GM18951 (cell line): Measurements from ENCODE around the gene TXN.

Experiments used
- POLR2A ChIP-seq: IDR thresholded peaks from 4 replicates; pipeline ENCODE4 v1.6.1; 2011; ENCODE audit warnings: mild to moderate bottlenecking; ENCODE audit not compliant: insufficient read length, insufficient read depth; ENCODE audit errors: extremely low read depth
- in situ Hi-C: fragments of 300-500 bp; cut with MboI; formaldehyde crosslinking; loops from one replicate; pipeline ENCODE4 v1.12.0; 2022; ENCODE audit warnings: low sequenced_read_pairs, mixed read lengths, inconsistent platforms; ENCODE audit not compliant: unreplicated experiment

Gene TXN

DNA sequence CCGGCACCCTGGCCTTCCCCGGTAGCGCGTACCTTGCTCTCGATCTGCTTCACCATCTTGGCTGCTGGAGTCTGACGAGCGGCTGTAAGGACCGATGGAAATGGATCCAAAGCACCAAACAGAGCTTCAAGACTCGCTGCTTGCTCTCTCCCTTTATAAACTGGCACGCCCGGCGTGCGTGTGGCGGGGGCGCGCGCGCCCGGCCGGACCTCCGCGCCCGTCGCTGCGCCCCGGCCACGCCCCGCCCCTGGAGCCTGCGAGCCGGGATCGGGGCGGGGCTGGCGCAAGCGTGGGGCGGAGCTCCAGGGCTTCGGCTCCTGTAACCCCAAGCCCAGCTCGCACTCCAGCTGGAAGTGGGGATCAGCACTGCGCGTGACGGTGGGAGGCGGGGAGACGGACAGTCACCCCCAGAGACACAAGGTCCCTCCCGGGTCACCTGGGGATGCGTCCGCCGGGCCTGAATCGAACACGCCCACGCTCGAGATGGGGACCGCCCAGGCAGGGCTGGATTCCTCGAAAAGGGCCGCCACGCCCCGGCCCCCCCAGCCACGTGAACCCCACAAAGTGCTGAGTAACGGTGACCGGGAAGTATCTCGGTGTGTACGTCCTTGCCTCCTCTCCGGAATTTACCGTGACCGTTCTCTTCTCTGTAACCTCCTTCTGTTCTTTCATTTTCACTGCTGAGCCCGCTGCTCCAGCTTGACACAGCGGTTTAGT lies at the start of gene TXN:
Gene TXN, minus strand, starts transcription at position 128 of the 717 bp plus-strand sequence. Its CDS starts 72 bp downstream, at position 56.
- in situ Hi-C loops: no loop called here
- peak; percentile 96 for TF ChIP-seq POLR2A

DNA sequence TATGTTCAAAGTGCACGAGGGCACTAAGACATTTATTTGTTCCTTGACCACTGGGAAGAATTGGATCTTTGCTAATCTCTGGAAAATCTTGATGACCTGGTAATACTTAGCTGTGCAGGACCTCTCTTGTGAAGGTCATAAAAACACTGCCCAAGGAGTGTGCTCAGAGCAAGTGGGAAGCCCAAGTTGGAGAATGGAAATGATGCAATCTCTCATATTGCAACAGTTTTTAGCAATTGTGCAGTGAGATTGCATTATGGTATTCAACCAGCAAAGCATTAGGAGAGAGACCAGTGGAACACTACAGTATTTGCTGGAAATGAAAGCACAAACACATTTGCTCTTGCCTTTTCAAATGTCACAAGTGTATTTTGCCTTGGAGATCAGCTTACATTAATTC lies 46.8 kb upstream of the TXN start:
- TF ChIP-seq POLR2A: no peak
- in situ Hi-C loops: no loop called here

DNA sequence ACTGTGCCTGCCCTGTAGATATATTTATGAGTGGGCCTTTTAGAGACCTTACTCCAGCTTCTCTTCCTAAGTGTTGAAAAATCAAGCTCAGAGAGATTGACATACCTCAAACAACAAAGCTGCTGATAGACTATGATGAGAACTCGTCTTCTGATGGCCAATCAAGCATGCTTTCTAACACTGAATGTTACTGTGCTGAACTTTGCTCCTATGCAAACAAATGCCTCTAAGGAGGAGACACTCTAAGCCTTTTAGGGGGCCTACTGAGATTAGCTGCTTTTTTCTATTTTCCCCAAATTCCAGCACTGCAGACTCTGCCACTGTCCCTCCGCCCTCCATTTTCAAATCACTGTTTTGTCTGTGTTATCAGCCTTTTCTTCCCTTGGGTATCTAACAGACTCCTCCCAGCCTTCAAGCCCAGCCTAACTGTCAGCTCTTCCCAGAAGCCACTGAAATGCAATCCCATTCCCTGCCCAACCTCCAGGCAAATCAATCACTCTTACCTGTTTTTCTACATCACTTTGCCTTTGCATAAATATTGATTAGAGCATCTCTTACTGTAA lies 41.8 kb upstream of the TXN start:
- in situ Hi-C loops: no loop called here
- TF ChIP-seq POLR2A: no peak

DNA sequence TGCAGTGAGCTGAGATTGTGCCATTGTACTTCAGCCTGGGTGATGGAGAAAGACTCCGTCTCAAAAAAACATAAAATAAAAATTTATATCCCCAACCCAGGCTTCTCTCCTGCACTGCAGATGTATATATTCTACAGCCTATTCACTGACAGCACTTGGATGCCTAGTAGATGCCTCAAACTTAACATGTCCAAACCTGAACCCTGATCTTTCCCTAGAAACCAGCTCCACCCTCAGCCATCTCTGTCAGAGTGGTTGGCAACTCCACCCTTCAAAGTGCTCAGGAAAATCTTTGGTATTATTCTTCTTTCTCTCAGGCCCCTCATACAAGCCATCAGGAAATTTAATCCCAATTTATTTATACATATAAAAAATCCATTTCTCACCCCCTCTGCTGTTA lies 36.9 kb upstream of the TXN start:
- no peak for TF ChIP-seq POLR2A
- in situ Hi-C loops: no loop called here

DNA sequence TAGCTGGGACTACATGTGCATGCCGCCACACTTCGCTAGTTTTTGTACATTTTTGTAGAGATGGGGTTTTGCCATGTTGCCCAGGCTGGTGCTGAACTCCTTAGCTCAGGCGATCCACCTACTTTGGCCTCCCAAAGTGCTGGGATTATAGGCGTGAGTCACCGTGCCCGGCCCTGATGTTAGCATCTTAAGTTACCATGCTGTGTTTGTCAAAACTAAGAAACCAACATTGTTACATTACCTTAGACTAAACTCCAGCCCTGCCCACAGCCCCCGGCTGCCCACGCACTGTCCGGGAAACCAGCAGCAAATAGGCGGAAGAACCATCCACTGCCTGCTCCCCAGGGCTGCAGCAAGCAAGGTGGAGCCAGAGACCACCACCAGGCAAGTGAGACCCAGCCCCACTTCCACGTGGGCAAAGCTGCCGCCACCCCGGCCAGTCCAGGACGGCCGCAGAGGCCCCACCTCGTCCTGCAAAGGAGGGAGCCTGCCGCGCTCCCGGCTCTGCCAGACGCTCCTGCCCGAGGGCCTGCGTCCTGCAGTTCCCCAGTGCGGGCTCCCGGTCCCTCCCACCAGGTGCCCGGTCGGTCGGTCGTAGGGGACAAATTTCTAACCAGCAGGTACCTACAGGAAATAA lies 35.7 kb upstream of the TXN start:
- in situ Hi-C loops: no loop called here

DNA sequence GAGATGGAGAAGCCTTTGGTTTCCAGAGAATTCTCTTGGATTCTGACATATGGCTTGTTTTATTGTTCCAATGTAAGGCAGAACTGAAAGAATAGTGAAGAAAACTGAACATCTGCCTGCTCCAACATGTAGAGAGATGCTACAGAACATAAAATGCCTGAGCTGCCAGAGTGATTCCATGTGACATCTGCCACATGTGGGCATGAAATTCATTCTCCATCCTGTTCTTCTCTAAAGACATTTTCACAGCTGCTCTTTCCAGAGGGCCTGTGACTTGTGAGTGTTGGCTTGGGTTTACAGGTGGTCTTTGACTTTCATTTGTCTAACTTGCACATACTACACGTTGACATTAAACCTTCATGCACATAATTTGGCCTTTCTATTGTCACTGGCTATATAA lies 33.7 kb upstream of the TXN start:
- in situ Hi-C loops: no loop called here
- no peak for TF ChIP-seq POLR2A

More for the DNA sequence above, 35.7 kb upstream of the TXN start:
- no peak for TF ChIP-seq POLR2A

DNA sequence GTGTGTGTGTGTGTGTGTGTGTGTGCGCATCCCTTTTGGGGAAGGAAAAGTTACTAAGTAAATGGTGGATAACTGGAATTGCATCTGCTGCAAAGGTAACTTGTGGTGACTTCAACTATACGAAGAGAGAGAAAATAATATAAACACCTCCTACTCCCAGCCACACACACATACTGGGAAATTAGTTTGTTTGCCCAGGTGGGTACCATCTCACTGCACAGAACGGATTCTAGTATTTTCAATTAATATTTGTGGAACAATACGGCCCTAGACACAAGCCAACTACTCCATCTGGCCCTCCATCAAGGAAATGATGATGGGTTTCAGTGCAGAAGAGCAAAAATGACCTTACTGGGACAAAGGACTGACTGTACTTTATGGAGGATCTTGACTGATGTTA lies 32.2 kb upstream of the TXN start:
- in situ Hi-C loops: no loop called here
- no peak for TF ChIP-seq POLR2A

DNA sequence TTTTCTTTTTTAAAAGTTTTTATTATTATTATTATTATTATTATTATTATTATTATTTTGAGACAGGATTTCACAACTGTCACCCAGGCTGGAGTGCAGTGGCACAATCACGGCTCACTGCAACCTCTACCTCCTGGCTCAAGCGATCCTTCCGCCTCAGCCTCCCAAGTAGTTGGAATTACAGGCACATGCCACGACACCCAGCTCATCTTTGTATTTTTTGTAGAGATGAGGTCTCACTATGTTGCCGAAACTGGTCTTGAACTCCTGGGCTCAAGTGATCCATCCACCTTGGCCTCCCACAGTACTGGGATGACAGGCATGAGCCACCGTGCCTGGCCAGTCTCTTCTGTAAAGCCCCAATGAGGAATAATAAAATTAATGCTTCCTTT lies 31.0 kb upstream of the TXN start:
- in situ Hi-C loops: no loop called here
- TF ChIP-seq POLR2A: no peak

DNA sequence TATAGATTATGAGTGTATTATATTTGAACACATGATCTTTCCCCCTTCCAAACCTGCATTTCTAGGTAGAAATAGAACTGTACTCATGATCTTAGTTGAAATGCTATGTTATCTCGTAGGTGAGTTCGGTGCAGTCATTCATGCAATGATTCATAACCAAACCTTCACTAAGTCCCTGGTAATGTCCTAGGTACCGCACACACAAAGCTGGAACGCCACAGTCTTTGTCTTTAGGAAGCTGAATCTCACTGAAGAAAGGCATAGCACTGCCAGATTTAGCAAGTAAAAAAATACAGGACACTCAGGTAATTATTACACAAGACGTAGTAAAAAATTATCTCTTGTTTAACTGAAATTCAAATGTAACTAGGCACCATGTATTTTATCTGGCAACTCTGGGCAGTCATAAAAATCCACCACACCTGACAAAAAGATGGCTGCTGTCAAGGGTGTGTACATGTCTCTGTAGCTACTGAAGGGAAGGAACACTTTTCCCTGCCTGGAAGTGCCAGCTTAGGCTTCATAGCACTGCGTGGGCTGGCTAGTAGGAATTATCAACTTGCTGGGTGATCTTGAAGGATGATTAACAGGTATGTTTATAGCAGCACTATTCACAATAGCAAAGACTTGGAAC lies 28.0 kb upstream of the TXN start:
- in situ Hi-C loops: no loop called here
- TF ChIP-seq POLR2A: no peak

DNA sequence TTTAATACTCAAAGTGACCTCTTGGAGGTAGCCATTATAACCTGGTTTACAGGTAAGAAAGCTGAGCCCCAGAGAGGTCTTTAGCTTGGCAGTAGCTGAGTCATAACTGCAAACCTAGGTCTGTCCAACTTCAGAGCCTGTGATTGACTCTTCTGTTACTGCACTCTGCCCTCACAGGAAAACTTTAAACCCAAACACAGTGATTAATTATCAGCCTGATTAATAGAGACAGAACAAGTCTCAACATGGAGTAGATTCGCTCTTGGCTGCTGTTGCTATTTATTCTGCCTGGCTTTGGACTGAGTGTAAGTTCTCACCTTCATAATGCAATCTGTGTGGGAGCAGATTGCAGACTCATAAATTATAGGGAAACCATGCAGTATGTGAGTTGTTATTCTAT lies 27.4 kb upstream of the TXN start:
- no peak for TF ChIP-seq POLR2A
- in situ Hi-C loops: no loop called here

DNA sequence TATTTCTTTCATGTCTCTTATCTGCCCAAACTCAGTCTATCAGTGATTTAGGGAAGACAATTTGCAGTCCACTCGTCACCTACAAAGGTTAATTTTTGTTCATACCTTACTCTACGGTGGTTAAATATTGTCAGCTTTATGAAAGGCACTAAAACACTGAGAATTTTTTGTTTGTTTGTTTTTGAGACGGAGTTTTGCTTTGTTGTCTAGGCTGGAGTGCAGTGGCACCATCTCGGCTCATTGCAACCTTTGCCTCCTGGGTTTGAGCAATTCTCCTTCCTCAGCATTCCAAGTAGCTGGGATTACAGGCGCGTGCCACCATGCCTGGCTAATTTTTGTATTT lies 26.4 kb upstream of the TXN start:
- no peak for TF ChIP-seq POLR2A
- in situ Hi-C loops: no loop called here

DNA sequence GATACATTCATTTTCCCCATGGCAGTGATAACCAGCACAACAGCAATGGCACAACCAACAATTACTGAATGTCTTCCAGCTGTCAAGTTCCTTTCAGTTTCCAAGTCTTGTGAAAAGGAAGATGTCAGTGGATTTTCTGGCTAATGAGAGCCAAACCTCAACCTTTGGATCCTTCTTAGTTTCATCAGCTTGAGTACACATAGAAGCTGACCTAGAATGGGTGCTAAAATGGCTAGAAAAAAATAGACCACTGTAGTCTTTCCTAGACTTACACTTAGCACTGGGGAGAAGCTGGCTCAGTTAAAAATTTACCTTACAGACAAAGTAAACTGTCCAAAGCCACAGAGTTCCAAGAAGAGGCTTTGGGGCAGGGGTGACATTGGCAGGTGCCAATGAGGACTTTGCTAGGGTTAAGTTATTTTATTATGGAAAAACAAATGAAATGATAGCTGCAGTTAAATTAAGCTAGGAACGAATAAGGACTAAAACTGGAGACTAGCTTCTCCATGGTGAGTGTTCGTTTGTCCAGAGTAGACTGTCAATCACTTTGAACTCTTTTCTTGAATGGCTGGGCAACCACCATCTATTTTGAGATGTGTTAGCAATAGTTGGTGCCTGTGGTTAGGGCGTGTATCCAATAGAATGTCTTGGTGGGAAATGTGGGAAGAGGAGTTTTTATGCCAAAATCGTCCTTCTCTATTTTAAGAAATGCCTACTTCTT lies 25.9 kb upstream of the TXN start:
- no peak for TF ChIP-seq POLR2A
- in situ Hi-C loops: no loop called here

DNA sequence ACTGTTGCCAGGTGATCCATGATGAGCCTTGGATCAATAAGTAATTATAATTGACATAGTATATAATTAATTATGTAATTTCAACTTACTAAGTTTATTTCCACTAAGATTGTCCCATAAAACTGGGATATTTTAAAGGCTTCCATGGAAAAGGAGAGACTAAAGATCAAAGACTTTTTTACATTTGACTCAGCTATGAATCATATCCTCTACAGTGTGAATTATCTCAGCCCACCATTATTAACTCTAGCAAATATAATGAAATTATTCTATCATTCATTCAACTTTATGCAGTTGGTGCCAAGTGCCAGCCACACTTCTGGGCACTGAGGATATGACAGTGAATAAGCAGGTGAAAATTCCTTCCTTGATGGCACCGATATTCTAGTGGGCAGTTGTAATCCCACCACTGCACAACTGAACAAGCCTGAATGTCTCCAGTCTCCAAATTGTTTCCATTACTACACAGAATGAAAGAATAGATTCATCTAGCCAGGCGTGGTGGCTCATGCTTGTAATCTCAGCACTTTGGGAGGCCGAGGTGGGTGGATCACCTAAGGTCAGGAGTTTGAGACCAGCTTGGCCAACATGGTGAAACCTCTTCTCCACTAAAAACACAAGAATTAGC lies 21.9 kb upstream of the TXN start:
- TF ChIP-seq POLR2A: no peak
- in situ Hi-C loops: no loop called here
